Measurements from ENCODE around the gene ZNF354C.
A peak's percentile ranks its signal among the peaks of the same experiment; 100 is the strongest.

Gene ZNF354C

DNA sequence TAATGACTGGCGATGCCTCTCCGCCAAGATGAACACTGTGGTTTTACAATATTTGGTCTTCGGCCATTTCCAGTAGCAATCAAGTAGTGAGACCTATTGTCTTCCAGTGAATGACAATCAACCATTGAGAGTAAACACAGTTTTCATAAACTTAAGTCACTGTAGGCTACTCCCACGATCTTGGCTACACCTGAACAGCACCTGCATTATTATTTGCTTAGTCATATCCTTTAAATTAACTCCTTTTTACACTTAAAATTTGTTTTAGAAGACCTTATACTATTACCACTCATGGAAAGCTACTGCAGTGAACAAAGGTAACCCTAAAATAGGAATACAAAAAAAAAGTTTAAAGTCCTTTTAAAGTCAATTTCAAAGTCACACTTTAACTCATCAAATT is 58.2 kb downstream of the ZNF354C start:
- ChIA-PET POLR2A (ENCODE audit: low non-redundant PET) (no interaction called here), CTCF (interaction anchor here (0.7 kb wide), 1 partner anchor 9 kb away, joined by 3 read pairs; no protein-coding TSS in a partner anchor)
- H3K27ac ChIP-seq = no peak overlapping the region
- TF ChIP-seq, protein P1, sequence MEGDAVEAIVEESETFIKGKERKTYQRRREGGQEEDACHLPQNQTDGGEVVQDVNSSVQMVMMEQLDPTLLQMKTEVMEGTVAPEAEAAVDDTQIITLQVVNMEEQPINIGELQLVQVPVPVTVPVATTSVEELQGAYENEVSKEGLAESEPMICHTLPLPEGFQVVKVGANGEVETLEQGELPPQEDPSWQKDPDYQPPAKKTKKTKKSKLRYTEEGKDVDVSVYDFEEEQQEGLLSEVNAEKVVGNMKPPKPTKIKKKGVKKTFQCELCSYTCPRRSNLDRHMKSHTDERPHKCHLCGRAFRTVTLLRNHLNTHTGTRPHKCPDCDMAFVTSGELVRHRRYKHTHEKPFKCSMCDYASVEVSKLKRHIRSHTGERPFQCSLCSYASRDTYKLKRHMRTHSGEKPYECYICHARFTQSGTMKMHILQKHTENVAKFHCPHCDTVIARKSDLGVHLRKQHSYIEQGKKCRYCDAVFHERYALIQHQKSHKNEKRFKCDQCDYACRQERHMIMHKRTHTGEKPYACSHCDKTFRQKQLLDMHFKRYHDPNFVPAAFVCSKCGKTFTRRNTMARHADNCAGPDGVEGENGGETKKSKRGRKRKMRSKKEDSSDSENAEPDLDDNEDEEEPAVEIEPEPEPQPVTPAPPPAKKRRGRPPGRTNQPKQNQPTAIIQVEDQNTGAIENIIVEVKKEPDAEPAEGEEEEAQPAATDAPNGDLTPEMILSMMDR (conservative IDR thresholded peaks at IDR 0.05; ENCODE audit: low read depth) = no peak
- DNase-seq (ENCODE audit: low spot score) = peak; percentile 49

DNA sequence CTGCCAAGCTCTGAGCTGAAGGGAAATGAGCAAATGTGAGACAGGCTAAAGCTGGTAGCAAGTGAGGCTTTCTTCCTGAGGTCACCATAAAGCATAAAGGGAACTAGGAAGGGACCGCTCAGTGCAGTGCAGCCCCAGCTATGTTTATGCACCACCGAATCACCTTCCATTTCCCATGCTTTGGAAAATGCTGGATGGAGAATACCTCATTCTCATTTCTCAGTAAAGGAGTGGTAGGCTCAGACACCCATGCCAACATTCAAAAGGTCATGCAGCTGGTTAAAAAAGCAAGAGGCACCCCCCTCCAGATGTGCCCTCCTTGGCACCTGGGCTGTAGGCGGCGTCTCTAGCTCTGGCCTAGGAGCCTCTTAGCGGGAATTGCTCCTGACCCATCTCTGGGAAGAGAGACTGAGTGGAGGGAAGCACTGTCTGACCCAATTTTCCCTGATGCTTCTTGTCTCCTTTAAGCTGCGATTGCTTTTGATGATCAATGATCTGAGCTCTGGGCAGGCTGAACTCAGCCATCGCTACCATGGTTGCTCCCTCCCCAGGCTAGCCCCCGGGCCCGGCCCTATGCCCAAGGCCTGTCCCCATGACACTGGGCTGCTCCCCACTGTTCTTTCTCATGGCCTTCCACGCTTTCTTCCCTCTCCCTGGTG is 58.7 kb downstream of the ZNF354C start:
- ChIA-PET POLR2A (ENCODE audit: low non-redundant PET) (no interaction called here), CTCF (interaction anchor here (0.7 kb wide), 1 partner anchor 10 kb away, joined by 3 read pairs; no protein-coding TSS in a partner anchor)
- TF ChIP-seq, protein P1 (conservative IDR thresholded peaks at IDR 0.05; ENCODE audit: low read depth) = no peak
- DNase-seq (ENCODE audit: low spot score) = no peak
- no peak overlapping the region for H3K27ac ChIP-seq

DNA sequence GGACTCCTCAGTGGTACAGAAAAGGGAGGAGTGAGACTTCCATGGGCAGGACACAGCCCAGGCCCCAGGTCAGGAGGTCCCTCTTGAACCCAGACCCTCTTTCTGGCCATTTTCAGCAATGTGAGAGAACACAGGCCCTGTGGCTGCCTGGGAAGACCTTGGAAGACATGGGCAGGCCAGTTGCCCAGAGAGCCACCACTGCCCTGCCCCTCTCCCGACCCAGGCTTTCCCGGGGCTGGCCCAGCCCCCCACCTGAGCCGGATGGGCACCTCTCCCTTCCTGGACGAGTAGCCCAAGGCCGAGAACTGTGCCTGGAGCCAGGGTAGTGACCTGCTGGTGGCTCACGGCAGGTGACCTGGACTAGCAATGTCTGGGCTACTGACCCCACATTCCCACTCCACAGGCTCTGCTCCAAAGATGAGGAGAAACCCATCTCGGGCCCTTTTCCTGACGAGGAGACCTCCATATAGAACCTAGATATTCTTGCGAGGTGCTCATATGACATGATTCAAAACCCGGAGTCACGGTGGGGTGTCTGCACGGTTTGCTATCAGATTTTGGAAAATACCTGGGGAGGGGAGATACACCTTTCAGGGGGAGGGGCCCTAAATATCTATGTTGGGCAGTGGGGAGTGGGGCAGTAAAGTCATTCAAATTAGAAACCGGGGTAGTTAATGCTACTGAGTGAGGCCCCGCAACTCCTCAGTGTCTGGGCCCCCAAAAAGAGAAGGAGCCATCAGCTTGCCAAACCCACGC is 59.4 kb downstream of the ZNF354C start:
- DNase-seq (ENCODE audit: low spot score) = no peak
- H3K27ac ChIP-seq = no peak overlapping the region
- CTCF ChIA-PET = no interaction called here
- TF ChIP-seq, protein P1 (conservative IDR thresholded peaks at IDR 0.05; ENCODE audit: low read depth) = no peak
- POLR2A ChIA-PET (ENCODE audit: low non-redundant PET) = no interaction called here

DNA sequence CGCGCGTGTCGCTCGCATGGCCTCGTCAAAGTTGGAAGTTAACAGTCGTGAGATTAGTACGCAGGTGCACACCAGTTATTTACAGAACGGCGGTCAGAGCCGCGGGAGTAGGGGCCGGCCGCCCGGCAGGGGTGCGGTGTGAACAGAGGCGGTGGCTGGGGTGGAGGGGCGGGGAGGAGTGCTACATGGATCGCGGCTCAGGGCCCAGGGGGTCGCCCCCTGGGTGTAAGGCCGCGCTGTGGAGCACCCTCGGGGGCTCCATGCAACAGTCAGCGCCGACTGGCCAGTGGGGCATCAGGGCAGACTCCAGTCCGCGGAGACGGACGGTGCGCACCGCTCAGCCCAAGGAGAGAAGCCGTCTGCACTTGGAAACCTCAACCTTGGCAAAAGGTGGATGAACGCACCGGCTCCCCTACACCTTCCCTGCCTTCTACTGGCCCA is 60.3 kb downstream of the ZNF354C start:
- no peak for DNase-seq (ENCODE audit: low spot score)
- POLR2A ChIA-PET (ENCODE audit: low non-redundant PET) = no interaction called here
- H3K27ac ChIP-seq = no peak overlapping the region
- TF ChIP-seq, protein P1 (conservative IDR thresholded peaks at IDR 0.05; ENCODE audit: low read depth) = no peak
- CTCF ChIA-PET = no interaction called here

DNA sequence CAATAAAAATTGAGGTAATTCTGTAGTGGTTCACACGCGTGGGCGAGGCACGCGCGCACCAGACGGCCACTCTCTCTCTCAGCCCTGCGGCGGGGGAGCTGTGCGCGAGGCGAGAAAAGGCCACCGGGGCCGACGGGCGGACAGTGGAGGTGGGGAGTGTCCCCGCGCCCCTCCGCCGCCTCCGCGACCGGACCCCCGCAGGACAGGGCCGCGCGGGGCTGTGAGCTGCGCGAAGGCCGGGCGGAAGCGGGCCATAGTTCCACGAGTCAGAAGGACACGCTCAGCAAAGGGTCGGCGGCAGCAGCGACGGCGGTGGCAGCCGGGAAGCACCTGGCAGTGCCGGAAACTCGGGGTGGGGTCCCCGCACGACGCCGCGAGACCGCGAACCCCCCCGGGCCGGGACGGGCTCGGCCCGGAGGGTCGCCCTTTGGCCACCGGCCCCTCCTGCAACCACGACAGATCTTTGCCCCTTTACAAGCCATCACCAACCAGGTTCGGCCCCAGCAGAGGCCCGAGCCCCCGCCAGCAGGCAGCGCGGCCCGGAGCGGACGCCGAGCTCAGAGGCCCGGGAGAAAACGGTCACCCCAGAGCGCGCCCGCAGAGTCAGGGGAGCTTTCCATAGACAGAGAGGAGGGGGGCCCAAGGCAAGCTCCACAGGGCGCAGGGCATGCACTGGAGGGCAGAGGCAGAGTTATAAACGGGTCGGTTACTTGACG is 60.9 kb downstream of the ZNF354C start:
- DNase-seq (ENCODE audit: low spot score) = no peak
- ChIA-PET CTCF (no interaction called here), POLR2A (ENCODE audit: low non-redundant PET) (no interaction called here)
- H3K27ac ChIP-seq = no peak overlapping the region
- TF ChIP-seq, protein P1 (conservative IDR thresholded peaks at IDR 0.05; ENCODE audit: low read depth) = no peak

DNA sequence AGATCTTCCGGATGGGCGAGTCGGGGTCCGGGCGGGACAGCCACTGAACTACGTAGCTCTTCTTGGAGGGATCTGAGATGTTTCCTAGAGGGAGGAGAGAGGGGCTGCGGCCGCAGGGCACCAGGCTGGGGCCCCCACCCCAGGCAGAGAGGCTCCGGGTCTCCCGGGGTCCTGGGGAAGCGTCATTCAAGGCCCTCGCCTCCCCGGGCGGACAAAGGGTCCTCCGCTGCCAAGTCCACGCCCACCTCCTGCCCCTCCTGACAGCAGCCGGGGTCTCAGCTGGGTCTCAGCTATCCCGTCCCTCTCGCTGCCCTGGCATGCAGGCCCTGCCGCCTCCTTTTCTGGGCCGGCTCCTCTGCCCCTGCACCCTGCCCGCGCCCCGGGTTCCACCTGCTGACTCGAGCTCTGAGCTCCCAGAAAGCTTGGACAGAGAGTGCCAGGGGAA is 61.5 kb downstream of the ZNF354C start:
- TF ChIP-seq, protein P1 (conservative IDR thresholded peaks at IDR 0.05; ENCODE audit: low read depth) = no peak
- CTCF ChIA-PET = no interaction called here
- DNase-seq (ENCODE audit: low spot score) = no peak
- no peak overlapping the region for H3K27ac ChIP-seq
- POLR2A ChIA-PET (ENCODE audit: low non-redundant PET) = no interaction called here

Measured in RWPE1 (cell line).